ENCODE measurements around the gene PISD.

PISD gene

GRCh38 chr22:31625661-31626426, 36.2 kb downstream of the PISD start:
- no peak for DNase-seq (ENCODE audit: low read depth)

- DNase-seq (ENCODE audit: low read depth): no peak
These were observed 36.8 kb downstream of the PISD start for GRCh38 chr22:31625257-31625640.

- no peak for DNase-seq (ENCODE audit: low read depth)
These were observed 38.3 kb downstream of the PISD start for GRCh38 chr22:31623592-31624304.

- no peak for DNase-seq (ENCODE audit: low read depth)
These were observed 39.0 kb downstream of the PISD start for GRCh38 chr22:31622980-31623379.

- no peak for DNase-seq (ENCODE audit: low read depth)
These were observed 40.4 kb downstream of the PISD start for GRCh38 chr22:31621507-31622124.

GRCh38 chr22:31620756-31621480, 41.1 kb downstream of the PISD start:
- no peak for DNase-seq (ENCODE audit: low read depth)

GRCh38 chr22:31619611-31620300, 42.3 kb downstream of the PISD start:
- DNase-seq (ENCODE audit: low read depth): no peak

GRCh38 chr22:31618471-31619176, 43.4 kb downstream of the PISD start:
- DNase-seq (ENCODE audit: low read depth): no peak

- no peak for DNase-seq (ENCODE audit: low read depth)
These were observed 44.0 kb downstream of the PISD start for GRCh38 chr22:31618057-31618456.

- no peak for DNase-seq (ENCODE audit: low read depth)
These were observed 45.6 kb downstream of the PISD start for GRCh38 chr22:31616315-31616980.

- DNase-seq (ENCODE audit: low read depth): no peak
These were observed 46.1 kb downstream of the PISD start for GRCh38 chr22:31615940-31616314.

GRCh38 chr22:31615491-31615860, 46.5 kb downstream of the PISD start:
- no peak for DNase-seq (ENCODE audit: low read depth)

GRCh38 chr22:31614781-31615490, 47.1 kb downstream of the PISD start:
- DNase-seq (ENCODE audit: low read depth): no peak

- no peak for DNase-seq (ENCODE audit: low read depth)
These were observed 48.1 kb downstream of the PISD start for GRCh38 chr22:31613904-31614296.

- no peak for DNase-seq (ENCODE audit: low read depth)
These were observed 48.6 kb downstream of the PISD start for GRCh38 chr22:31613286-31613903.

GRCh38 chr22:31612891-31613285, 49.1 kb downstream of the PISD start:
- DNase-seq (ENCODE audit: low read depth): no peak

GRCh38 chr22:31611061-31611760, 50.8 kb downstream of the PISD start:
- DNase-seq (ENCODE audit: low read depth): no peak

- no peak for DNase-seq (ENCODE audit: low read depth)
These were observed 51.4 kb downstream of the PISD start for GRCh38 chr22:31610611-31611010.

GRCh38 chr22:31609716-31610115, 52.3 kb downstream of the PISD start:
- DNase-seq (ENCODE audit: low read depth): no peak
